Hypothalamus (tissue), 51 donors: ENCODE measurements around the gene STPG4.

Source experiments
- DNase-seq, 51 donors: peaks; one replicate each; lab custom pipeline; 2025; lab: John Stamatoyannopoulos, UW

Gene STPG4

GRCh38 chr2:47074691-47075090 lies 80.4 kb downstream of the STPG4 start:
- no peak for DNase-seq

DNA sequence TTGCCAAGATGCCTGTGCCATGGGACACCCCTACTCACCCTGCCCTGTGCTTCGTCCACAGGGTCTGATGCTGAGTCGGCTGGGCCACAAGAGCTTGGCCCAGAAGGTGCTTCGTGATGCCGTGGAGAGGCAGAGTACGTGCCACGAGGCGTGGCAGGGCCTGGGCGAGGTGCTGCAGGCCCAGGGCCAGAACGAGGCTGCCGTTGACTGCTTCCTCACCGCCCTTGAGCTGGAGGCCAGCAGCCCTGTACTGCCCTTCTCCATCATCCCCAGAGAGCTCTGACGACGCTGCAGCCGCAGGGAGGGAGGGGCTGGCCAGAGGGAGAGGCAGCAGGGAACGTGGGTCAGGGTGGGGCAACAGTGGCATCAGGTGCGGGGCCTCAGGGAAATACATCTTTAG lies 81.5 kb downstream of the STPG4 start:
- no peak for DNase-seq

GRCh38 chr2:47073217-47073616 lies 81.9 kb downstream of the STPG4 start:
- peak in 1 of 51 donors; percentile 61 for DNase-seq

GRCh38 chr2:47072728-47073191 lies 82.3 kb downstream of the STPG4 start:
- DNase-seq = peak in 16 of 51 donors; percentile 26 to 74 (median 58)

- DNase-seq = peak in 48 of 51 donors; percentile 28 to 91 (median 64)
Observed at GRCh38 chr2:47072018-47072691, 83.0 kb downstream of the STPG4 start.

DNA sequence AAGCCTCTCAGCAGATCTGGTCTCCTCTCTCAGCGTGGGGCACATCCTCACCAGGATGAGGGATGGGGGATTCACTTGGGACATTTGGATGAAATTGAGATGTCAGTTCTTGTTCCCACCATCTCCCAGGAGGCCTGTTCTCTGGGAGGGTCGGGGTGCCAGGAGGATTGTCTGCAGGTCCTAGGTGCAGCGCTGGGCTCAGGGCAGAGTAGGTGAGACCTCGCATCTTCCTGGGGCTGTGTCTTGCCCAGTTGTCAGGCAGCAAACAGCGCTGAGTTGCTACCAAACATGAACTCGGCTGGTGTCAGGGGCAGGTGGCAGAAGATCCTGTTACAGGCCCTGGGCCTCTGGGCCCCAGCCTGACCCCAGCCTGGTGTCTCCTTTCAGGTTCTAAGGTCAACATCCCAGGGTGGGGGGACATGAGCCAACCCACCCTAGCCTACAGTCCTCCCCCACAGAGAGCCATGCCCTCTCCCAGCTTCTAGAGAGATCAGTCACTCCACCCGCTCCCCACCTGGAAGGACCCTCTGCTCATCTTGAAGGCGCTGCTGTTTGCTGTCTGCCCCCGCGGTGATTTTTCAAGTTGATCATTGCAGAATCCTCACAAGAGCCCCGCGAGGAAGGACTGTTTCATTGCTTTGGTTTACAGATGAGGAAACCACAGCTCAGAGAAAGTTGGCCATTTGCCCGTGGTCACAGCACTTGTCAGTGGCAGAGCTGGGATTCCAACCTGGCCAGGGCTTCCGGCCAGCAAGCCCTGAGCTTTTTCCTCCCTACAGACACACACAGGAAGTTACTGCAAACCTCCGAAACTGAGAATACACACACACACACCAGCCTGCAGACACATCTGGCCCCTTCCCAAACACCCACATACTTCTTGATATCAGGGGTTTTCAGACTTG lies 83.9 kb downstream of the STPG4 start:
- DNase-seq = peak in 23 of 51 donors; percentile 18 to 66 (median 32)

DNA sequence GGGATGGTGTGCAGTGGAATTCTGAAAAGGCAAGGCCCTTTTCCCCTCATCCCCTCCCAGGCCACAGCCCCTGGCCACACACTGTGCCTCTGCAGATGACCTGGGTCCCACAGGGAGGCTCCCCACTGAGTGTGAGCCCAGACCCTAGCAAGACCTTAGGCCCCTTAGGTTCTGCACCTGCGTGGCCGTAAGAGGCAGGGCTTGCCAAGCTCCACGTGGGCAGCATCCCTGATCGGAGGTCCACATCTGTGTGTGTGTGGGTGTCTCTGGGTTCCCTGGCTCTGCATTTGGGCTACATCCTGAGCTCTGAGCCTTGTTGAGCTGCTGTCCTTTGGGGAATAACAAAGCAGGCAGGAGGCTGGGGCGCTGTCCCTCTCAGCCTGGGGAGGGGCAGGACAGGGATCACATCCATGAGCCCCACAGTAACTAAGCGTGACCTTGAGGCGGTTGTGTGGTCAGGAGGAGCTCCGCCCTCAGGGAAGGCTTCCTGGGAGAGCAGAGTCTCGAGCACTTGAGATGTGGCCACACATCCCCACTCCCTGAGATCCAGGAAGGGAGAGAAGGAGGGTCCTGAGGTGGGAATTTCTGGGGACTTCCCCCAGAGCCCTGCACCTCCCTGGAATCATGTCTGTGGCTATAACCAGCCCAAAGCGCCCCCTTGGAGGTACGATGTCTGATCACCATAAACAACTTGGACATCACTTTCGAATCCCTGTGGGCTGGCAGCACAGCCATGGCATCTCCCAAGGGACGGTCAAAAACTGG lies 84.8 kb downstream of the STPG4 start:
- no peak for DNase-seq

DNA sequence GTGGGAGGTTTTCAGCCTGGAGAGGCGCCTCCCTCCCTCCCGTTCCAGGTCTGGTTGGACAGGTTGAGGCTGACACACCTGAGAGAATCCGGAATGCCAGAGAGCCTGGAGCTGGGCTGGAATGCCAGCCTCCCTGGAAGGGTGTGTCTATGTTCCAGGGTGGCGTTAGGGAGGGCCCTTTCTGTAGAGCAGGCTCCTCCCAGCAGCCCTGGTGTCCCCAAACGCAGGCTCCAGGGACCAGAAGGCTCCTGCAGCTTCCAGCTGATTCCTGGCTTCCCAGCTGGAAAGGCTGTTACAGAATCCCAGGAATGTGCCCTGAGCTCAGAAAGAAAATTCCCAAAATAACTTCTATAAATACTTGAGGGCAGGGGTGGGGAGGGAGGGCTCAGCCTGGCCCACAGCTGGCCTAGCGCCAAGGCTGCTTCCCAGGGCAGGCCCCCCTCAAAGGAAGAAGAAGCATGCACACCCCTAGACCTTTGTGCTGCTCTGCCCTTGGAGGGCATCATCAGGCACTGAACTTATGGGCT lies 85.4 kb downstream of the STPG4 start:
- peak in 2 of 51 donors; percentile 19 to 24 for DNase-seq

DNA sequence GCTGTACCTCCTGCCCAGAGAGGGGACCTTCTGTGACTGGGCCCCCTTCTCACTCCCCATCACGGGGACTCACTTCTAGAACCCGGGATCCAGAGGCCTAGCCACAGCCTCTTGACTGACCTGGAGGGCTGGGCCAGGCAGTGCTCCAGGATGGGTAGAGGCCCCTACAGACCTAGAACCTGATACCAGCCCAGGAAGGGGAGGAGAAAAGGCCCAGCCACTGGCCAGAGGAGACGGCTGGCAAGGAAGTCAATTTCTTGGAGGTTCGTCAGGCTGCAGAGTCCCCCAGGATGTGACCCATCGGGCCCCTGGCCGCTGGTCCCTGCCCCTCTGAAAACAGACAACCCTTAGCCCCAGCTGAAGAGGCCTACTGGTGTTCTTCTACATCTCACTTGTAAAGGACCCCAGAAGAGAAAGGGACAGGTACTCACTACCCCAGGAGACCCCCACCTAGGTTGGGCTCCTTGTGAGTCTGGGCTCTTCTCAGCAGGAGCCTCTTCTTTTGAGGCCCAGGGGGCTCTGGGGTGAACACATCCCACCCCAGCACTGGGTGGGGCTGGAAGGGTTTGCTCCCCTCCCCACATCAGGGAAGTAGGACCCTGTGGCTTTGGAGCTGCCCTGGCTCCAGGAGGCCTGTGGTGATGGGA lies 86.0 kb downstream of the STPG4 start:
- no peak for DNase-seq

DNA sequence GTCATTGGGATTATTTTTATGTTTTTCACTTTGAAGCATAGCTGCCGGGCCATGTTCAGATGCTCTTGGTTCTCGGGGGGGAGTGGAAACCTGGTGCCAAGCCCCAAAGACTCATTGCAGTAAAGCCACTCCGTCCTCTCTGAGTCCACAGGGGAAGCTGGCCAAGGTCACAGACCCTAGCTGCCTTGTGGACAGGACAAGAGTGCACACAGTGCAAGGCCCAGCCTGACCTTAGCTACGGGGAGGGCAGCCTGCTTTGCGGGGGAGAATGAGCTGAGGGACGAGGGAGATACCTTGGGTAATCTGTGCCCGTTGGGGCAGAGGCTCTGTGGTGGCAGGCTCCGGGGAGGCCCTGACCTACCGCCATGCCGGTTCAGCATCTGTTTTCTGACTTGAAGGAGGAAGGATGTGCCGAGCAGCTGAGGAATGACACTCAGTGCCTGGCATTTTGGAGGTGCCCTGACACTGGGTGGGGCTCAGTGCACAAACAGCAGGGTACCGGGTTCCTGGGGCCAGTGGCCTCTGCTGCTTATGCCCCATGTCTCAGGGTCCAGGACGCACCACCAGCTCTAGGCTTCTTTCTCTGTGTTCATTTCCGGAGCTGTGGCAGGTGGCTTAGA lies 87.2 kb downstream of the STPG4 start:
- DNase-seq = no peak

- DNase-seq = peak in 1 of 51 donors; percentile 16
Observed at GRCh38 chr2:47065771-47066380, 89.2 kb downstream of the STPG4 start.

- DNase-seq = no peak
Observed at GRCh38 chr2:47065343-47065742, 89.8 kb downstream of the STPG4 start.

DNA sequence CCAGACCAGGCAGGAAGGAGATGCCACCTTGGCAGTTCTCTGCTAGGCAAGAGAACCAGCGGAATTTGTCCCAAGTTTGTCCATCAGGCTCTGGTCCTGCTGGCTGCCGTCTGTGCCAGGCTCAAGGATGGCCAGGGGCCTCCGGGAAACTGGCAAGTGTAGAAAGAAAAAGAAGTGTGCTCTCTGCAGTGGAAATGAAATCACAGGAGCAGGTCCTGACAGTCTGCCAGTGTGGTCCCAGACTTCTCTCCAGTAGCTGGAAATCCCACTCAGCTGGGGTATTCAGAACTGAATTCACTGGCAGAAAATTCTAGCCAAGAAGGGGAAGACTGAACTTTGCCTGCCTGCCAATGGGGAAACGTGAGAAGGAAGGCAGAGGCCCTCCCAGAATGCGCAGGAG lies 91.0 kb downstream of the STPG4 start:
- DNase-seq = peak in 21 of 51 donors; percentile 16 to 68 (median 50)

DNA sequence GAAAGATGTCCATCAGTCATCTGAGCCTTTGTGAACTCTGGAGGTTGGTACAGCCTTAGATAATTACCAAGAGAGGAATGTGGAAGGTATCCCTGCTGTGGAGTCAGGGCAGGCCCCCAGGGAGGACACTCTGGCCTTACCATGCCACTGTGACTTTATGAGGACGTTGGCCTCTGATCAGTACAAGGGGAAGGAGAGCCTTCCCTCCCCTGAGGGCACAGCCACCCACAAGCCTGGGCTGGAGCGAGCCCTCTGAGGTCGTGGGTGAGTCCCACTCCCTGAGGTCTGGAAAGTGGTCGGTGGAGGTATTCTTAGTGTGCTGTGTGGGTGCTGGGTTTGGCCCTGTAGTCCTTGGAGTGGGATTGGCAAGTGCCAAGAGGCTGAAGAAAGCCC lies 91.6 kb downstream of the STPG4 start:
- DNase-seq = no peak

DNA sequence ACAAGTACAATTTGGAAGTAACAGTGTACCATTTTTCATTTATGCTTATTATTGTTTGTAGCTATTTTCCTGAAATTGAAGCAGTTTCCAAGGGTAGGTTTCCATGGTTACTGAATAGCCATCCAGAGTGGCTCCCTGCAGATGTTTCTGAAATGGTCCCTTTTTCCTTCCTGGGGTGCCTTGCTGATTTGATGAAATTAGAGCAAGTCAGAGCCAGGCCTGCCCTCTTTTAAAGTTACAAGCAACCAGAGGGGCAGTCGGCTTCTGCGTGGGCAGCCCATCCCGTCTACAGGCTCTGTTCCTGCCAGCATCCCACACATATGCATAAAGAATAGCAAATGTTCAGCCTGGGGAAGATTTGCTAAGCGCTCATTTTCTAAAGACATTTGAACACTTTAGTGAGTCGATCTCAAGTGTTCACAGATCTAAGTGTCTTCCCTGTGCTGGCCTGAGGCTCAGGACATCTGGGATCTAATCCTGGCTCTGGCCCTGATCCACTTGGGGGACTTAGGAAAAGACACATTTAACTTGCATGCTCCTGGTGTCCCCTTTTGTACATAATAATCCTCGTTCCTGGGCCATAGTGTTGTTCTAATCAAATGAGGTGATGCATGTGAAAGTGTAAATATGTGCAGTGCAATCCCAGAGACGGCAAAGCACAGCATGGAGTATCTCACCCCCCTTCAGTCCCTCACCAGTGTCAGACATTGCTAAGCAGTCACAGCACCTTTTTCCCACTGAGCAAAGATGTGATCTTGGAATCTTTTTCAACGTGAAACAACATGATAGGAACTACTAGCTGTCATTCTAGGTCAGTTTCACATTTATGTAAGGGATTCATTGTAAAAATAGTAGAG lies 92.2 kb downstream of the STPG4 start:
- DNase-seq = peak in 4 of 51 donors; percentile 15 to 66 (median 52)

GRCh38 chr2:47061944-47062678 lies 93.0 kb downstream of the STPG4 start:
- no peak for DNase-seq

- DNase-seq = peak in 1 of 51 donors; percentile 60
Observed at GRCh38 chr2:47060652-47061170, 94.4 kb downstream of the STPG4 start.
